Activated T-helper 17 cell treated with anti-CD3 and anti-CD28 coated beads, Interleukin-2, amount 50 U/mL, for 72 hours (primary cell): ENCODE results near the gene KDM1B. TPM values are rescaled to one million over a fixed set of nuclear protein-coding genes. Genes with fewer than 3 reads are reported as not detected.
"Not testable (repeated sequence)": the region's sequence is repeated elsewhere in the genome, so short reads cannot be mapped to it uniquely, and the experiment has no call there.

Source experiments
- ATAC-seq: fragments of 150-1000 bp; cut with Tn5 transposase; replicated peaks from 2 replicates; pipeline ENCODE4 v1.10.0; 2021; ENCODE audit warnings: mild to moderate bottlenecking, moderate library complexity
- H3K27ac Mint-ChIP-seq: one replicate; pipeline ENCODE4 v1.8.0; 2022; ENCODE audit warnings: mixed read lengths
- H3K27me3 Mint-ChIP-seq: one replicate; pipeline ENCODE4 v1.8.0; 2022; ENCODE audit warnings: mixed read lengths
- H3K36me3 Mint-ChIP-seq: one replicate; pipeline ENCODE4 v1.8.0; 2022; ENCODE audit warnings: low read depth, mild to moderate bottlenecking, mixed read lengths
- H3K4me1 Mint-ChIP-seq: one replicate; pipeline ENCODE4 v1.8.0; 2022; ENCODE audit warnings: mixed read lengths
- H3K4me3 Mint-ChIP-seq: one replicate; pipeline ENCODE4 v1.8.0; 2022; ENCODE audit warnings: mild to moderate bottlenecking, mixed read lengths
- H3K9me3 Mint-ChIP-seq: one replicate; pipeline ENCODE4 v1.8.0; 2022; ENCODE audit warnings: mixed read lengths
- total RNA-seq, 2 donors: library from RNA; stranded (reverse); gene quantifications; one replicate each; pipeline ENCODE4 v1.2.3, GENCODE V29; 2022

KDM1B gene
- total RNA-seq, 2 donors from 2014 or later = 5.5 to 8.7 TPM

- ATAC-seq = no peak
- Mint-ChIP-seq H3K27ac (no peak overlapping the region), H3K27me3 (no peaks in the 10 kb centered on the region), H3K4me3 (no peak overlapping the region), H3K9me3 (no peaks in the 10 kb centered on the region), H3K36me3 (peaks cover 63% of the 10 kb centered on the region), H3K4me1 (peaks cover 7% of the 10 kb centered on the region)
Measured at GRCh38 chr6:18162401-18162800, 7.2 kb downstream of the KDM1B start.

- Mint-ChIP-seq H3K4me1 (peaks cover 7% of the 10 kb centered on the region), H3K27ac (no peak overlapping the region), H3K4me3 (no peak overlapping the region), H3K36me3 (peaks cover 83% of the 10 kb centered on the region), H3K27me3 (no peaks in the 10 kb centered on the region), H3K9me3 (peaks cover 3% of the 10 kb centered on the region)
- ATAC-seq = no peak
Measured at GRCh38 chr6:18165751-18166150, 10.5 kb downstream of the KDM1B start.

DNA sequence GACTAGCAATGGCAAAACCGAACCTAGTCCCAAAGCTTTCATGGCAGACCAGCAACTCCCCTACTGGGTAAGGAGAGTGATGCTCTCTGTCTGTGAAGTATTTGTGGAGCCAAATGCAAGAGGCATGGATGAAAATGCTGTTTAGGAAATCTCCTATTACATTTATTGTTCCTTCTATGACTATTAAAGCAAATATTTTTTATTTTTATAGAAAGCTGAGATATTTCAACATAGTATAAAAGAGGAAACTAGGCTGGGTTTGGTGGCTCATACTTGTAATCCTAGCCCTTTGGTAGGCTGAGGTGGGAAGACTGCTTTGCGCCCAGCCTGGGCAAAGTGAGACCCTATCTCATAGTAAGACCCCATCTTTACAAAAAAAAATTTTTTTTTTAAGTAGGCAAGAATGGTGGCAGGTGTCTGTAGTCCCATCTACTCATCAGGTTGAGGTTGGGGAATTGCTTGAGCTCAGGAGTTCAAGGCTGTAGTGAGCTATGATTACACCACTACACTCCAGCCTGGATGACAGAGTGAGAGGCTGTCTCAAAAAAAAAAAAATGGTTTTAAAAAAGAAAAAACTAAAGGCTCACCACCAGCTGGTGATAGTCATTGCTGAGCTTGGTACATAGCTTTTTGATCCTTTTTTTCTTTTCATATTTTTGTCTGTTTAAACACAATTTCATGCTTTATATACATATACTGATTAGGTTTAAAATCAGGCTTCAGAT lies 11.3 kb downstream of the KDM1B start:
- peaks cover 3% of the 10 kb centered on the region for H3K9me3 Mint-ChIP-seq
- H3K27me3 Mint-ChIP-seq = no peaks in the 10 kb centered on the region
- peaks cover 83% of the 10 kb centered on the region for H3K36me3 Mint-ChIP-seq
- ATAC-seq = no peak
- H3K4me1 Mint-ChIP-seq = peaks cover under 1% of the 10 kb centered on the region
- no peak overlapping the region for H3K27ac Mint-ChIP-seq
- no peak overlapping the region for H3K4me3 Mint-ChIP-seq

GRCh38 chr6:18168264-18168663 lies 13.0 kb downstream of the KDM1B start:
- Mint-ChIP-seq H3K36me3 (peaks cover 69% of the 10 kb centered on the region), H3K9me3 (peaks cover 3% of the 10 kb centered on the region), H3K4me3 (no peak overlapping the region), H3K4me1 (no peaks in the 10 kb centered on the region), H3K27ac (no peak overlapping the region), H3K27me3 (no peaks in the 10 kb centered on the region)
- ATAC-seq = no peak

DNA sequence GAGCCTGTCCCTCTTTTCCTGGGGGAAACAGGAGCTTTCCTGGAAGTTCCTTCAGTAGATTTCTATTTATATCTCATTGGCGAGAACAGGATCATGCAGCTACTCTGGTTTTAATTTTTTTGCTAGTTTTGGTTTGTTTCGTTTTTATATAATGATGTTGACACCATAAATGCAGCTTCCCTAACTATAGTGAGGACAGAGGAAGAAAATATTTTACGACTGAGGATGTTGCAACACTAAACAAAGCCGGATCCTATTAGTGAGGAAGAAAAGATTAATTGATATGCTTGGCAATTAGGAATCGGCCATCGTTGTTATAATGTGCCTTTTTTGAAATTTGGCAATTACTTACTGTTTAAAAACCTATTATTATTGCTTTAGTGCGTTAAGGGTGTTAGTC lies 16.6 kb downstream of the KDM1B start:
- H3K4me1 Mint-ChIP-seq = no peaks in the 10 kb centered on the region
- H3K27me3 Mint-ChIP-seq = no peaks in the 10 kb centered on the region
- H3K27ac Mint-ChIP-seq = no peak overlapping the region
- no peak overlapping the region for H3K4me3 Mint-ChIP-seq
- ATAC-seq = no peak
- H3K36me3 Mint-ChIP-seq = peaks cover 76% of the 10 kb centered on the region
- H3K9me3 Mint-ChIP-seq = peaks cover 3% of the 10 kb centered on the region

GRCh38 chr6:18176198-18176597 lies 21.0 kb downstream of the KDM1B start:
- not testable (repeated sequence) for H3K27ac Mint-ChIP-seq, H3K9me3 Mint-ChIP-seq, H3K4me3 Mint-ChIP-seq, H3K27me3 Mint-ChIP-seq, ATAC-seq, H3K4me1 Mint-ChIP-seq
- peaks cover 58% of the 10 kb centered on the region for H3K36me3 Mint-ChIP-seq

DNA sequence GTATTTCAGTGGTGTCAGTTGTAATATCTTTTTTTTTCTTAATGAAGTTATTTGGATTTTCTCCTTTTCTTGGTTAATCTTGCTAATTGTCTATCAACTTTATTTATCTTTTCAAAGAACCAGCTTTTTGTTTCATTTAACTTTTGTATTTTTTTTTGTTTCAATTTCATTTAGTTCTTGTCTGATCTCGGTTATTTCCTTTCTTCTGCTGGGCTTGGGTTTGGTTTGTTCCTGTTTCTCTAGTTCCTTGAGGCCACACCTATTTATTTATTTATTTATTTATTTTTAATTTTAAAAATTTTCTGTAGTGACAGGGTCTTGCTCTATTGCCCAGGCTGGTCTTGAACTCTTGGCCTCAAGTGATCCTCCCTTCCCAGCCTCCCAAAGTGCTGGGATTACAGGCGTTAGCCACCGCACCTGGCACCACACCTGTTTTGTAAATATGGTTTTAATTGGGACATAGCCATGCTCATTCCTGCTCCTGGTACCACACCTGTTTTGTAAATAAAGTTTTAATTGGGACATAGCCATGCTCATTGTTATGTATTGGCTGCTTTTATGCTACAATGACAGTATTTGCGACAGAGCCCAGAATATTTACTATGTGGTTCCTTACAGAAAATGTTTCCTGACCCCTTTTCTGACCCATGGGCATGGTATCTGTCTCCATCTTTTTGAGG lies 22.2 kb downstream of the KDM1B start:
- Mint-ChIP-seq H3K9me3 (no peaks in the 10 kb centered on the region), H3K4me1 (no peaks in the 10 kb centered on the region), H3K27ac (no peak overlapping the region), H3K27me3 (no peaks in the 10 kb centered on the region), H3K36me3 (peaks cover 59% of the 10 kb centered on the region), H3K4me3 (no peak overlapping the region)
- no peak for ATAC-seq

DNA sequence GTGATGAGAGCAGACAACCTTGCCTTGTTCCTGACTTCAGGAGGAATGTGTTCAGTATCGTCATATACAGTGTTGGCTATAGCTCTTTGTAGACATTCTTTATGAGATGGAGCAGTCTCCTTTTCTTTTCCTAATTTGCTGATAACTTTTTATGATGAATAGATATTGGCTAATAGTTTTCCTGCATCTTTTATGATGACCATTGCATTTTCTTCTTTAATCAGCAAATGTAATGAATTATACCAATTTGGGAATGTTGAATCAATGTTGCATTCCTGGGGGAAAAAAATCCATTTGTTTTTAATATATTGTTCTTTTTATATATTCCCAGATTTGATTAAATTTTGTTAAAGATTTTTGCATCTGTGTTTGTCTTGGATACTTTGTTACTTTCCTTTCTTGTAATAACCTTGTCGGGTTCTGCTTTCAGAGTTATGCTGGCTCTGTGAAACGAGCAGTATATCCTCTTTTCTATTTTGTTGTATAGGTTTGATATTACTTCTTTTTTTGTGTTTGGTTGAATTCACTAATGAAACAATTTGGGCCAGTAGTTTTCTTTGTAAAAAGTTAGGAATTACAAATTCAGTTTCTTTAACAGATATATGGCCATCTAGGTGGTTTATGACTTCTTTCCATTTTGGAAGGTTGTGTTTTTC lies 23.9 kb downstream of the KDM1B start:
- H3K4me1 Mint-ChIP-seq = no peaks in the 10 kb centered on the region

DNA sequence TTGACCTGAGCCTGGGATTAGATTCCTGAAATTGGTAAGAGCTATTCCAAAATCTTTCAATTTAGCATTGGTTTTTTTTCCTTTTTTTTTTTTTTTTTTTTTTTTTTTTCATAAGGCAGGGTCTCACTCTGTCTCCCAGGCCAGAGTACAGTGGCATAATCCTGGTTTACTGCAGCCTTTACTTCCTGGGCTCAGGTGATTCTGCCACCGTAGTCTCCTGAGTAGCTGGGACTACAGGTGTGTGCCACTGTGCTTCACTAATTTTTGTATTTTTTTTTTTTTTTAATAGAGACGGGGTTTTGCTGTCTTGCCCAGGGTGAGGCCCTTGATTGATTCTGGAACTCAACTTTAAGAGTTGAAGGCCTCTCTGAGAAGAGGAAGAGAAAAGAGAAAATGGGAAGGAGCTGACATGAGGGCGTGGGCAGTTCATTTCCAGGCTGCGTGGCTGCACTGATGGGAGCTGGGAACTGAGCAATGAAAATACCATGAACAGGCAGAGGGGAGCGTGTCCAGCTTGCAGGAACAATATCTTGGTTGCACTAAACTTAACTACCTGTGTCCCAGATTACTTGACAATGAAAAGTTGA lies 24.6 kb downstream of the KDM1B start:
- Mint-ChIP-seq H3K9me3 (no peaks in the 10 kb centered on the region), H3K27ac (no peak overlapping the region), H3K4me1 (no peaks in the 10 kb centered on the region), H3K36me3 (peaks cover 52% of the 10 kb centered on the region), H3K27me3 (no peaks in the 10 kb centered on the region), H3K4me3 (no peak overlapping the region)
- ATAC-seq = no peak

More for the DNA sequence above, 23.9 kb downstream of the KDM1B start:
- peaks cover 59% of the 10 kb centered on the region for H3K36me3 Mint-ChIP-seq
- H3K27me3 Mint-ChIP-seq = no peaks in the 10 kb centered on the region
- H3K9me3 Mint-ChIP-seq = no peaks in the 10 kb centered on the region
- ATAC-seq = no peak
- no peak overlapping the region for H3K4me3 Mint-ChIP-seq
- H3K27ac Mint-ChIP-seq = no peak overlapping the region

DNA sequence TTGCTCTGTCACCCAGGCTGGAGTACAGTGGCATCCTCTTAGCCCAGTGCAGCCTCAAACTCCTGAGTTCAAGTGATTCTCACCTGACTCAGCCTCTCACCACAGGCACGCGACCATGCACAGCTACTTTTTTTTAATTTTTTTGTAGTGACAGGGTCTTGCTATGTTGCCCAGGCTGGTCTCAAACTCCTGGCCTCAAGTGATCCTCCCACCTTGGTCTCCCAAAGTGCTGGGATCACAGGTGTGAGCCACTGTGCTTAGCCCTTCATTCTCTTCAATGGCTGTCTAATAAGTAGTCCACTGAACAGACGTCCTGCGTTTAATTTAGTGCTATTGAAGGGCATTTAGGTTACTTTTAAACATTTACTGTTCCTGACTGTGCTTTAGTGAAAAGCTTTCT lies 27.3 kb downstream of the KDM1B start:
- Mint-ChIP-seq H3K9me3 (no peaks in the 10 kb centered on the region), H3K4me1 (no peaks in the 10 kb centered on the region), H3K4me3 (no peak overlapping the region), H3K36me3 (peaks cover 48% of the 10 kb centered on the region), H3K27me3 (no peaks in the 10 kb centered on the region), H3K27ac (no peak overlapping the region)
- ATAC-seq = no peak

GRCh38 chr6:18183766-18184165 lies 28.5 kb downstream of the KDM1B start:
- H3K4me3 Mint-ChIP-seq = no peak overlapping the region
- peaks cover 45% of the 10 kb centered on the region for H3K36me3 Mint-ChIP-seq
- no peak for ATAC-seq
- H3K9me3 Mint-ChIP-seq = no peaks in the 10 kb centered on the region
- H3K27ac Mint-ChIP-seq = no peak overlapping the region
- no peaks in the 10 kb centered on the region for H3K27me3 Mint-ChIP-seq
- H3K4me1 Mint-ChIP-seq = no peaks in the 10 kb centered on the region

DNA sequence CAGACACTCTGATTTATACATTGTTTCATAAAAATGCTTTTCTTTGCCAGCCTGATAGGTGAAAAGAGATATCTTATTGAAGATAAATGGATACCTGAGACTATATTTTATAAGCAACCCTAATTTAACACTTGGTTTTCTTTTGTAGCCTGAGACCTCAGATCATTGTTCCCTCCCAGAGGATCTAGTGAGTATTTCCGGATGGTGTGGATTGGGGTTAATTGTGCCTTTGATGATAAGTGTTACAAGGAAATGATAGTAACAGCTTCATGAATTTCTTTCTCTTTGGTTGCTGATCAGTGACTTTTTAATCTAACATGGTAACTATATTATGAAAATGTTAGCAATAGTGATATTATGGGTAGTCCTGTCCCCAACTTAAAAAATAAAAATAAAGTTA lies 30.4 kb downstream of the KDM1B start:
- H3K27ac Mint-ChIP-seq = no peak overlapping the region
- no peaks in the 10 kb centered on the region for H3K4me1 Mint-ChIP-seq
- H3K27me3 Mint-ChIP-seq = no peaks in the 10 kb centered on the region
- no peak for ATAC-seq
- H3K36me3 Mint-ChIP-seq = peaks cover 46% of the 10 kb centered on the region
- no peaks in the 10 kb centered on the region for H3K9me3 Mint-ChIP-seq
- H3K4me3 Mint-ChIP-seq = no peak overlapping the region

DNA sequence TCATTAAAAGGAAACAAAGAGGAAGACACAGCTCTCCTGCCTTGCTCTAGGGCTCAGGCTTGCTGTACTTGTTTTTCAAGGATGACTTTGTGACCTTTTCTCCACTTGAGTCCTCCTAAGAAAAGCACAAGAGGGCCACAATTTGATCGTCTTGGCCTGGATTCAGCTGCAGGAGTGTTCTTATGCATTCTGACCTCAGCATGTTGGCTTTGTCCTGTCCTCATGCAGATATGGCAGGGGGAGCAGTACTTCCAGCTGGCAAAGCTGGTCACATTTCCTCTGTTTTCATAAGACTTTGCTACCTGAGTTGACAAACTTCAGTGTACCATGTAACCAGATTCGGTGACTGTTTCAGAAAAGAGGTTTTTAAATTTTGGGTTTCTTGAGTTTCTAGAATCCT lies 30.8 kb downstream of the KDM1B start:
- H3K27ac Mint-ChIP-seq = no peak overlapping the region
- no peaks in the 10 kb centered on the region for H3K9me3 Mint-ChIP-seq
- H3K27me3 Mint-ChIP-seq = no peaks in the 10 kb centered on the region
- H3K4me1 Mint-ChIP-seq = no peaks in the 10 kb centered on the region
- ATAC-seq = peak; percentile 24
- H3K4me3 Mint-ChIP-seq = no peak overlapping the region
- H3K36me3 Mint-ChIP-seq = peaks cover 43% of the 10 kb centered on the region

DNA sequence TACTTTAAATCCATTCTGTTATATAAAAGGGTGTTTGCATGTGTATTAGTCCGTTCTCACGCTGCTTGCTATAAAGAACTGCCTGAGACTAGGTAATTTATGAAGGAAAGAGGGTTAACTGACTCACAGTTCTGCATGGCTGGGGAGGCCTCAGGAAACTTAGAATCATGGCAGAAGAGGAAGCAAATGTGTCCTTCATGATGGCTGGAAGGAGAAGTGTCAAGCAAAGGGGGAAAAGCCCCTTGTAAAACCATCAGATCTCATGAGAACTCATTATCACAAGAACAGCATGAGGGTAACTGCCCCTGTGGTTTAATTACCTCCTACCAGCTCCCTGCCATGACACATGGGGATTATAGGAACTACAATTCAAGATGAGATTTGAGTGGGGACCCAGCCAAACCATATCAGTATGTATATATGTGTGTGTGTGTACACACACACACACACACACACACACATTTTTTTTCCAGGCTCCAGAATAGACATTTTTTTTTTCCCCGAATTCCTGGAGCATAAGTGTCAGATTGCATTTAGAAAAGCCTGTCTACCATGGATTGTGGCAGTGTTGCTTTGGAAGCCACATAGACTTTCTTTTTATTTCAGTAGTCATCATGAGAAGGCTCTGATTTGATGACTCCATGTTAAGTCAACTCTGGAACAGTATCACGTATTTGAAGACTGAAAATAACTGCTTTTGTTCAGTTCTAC lies 31.5 kb downstream of the KDM1B start:
- no peak for ATAC-seq
- Mint-ChIP-seq H3K36me3 (peaks cover 48% of the 10 kb centered on the region), H3K27ac (no peak overlapping the region), H3K4me1 (no peaks in the 10 kb centered on the region), H3K27me3 (no peaks in the 10 kb centered on the region), H3K9me3 (no peaks in the 10 kb centered on the region), H3K4me3 (no peak overlapping the region)
